ENCODE measurements around the gene ATP2A2.
"Not testable (repeated sequence)": the region's sequence is repeated elsewhere in the genome, so short reads cannot be mapped to it uniquely, and the experiment has no call there.

ATP2A2 gene

DNA sequence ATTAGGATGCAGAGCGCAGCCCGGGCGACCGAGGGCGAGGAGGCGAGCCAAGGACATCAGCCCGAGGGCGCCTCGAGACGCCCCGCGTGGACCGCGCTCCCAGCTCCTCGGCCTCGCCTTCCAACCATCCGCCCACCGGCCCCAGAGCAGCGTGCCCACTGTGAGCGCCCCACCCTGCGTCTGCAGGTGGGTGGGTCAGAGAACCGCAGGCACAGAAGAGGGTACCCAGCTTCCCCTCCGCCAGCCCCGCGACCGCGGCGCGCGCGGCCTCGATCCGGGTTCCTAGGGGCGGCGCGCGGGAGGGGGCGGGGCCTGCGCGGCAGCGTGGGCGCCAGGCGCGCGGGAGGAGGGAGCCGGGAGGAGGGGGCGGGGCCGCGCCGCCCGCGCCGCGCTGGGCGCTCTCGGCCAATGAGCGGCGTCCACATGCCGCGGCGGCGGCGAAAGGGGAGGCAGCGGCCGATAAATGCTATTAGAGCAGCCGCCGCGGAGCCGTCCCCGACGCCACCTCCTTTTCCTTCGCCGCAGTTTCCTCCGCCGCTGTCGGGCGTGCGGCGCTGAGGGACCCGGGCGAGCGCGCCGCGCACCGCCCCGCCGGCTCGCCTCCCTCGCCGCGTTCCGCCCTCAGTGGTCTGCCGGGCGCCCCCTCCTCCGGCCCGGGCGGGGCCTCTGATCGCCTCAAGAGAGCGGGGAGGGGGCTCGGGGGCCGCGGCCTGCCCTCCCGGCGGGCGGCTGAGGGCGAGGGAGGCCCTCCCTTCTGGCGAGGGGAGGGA lies at the start of gene ATP2A2:
Gene ATP2A2, plus strand, starts transcription at position 469 of the 770 bp plus-strand sequence. CDS start 543 bp downstream, outside the sequence.
- DNase-seq (ENCODE audit: extremely low read depth in 1 of 2, low read depth in 1 of 2): peak; percentile 74 to 77

DNA sequence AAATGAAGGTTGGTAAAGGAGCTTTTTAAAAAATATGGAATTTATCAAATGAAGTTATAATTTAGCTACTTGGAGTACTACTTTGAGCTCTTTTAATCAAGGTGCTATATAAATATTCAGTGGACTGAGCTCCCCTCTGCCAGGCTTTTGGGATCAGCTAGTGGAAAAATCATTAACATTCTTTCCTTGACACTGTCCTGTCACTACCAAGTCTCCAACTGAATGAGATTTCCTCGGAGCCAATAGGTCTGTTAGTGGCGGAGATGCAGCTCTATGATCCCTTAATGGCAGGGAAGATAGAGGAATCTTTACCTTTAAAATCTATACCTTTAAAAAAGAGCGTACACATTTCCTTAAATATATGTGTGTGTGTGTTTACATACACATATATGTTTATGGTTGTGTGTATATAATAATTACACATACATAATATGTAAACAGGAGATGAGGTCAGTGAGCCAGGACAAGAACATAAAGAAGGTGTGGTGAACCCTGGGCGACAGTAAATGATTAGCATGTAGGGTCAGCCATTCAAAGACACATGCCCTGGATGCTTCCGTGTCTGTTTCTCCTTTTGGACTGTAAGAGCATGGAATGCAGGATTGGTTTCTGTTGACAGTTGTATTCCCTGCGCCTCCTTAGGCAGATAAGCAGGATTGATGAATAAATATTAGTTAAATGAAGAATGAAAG lies 47.7 kb upstream of the ATP2A2 start:
- no peak for DNase-seq (ENCODE audit: extremely low read depth in 1 of 2, low read depth in 1 of 2)

DNA sequence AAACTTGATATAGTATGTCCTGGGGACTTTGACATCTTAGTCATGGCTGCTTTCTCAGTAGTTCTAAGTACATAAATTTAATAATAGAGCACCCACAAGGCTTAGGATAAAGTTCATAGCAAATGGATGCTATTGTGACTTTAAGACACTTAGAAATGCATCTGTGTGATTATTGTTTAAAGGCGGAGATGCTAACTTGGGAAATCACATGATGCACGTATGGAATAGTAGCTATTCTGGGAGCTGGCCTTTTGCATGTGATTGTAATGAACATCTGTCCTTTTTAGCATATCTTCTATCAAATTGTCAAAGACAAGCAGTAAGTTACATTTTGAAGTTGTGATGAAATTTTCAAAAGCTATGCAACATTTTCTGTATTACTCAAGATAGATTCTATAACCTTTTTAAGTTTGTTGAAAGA lies 46.7 kb upstream of the ATP2A2 start:
- DNase-seq (ENCODE audit: extremely low read depth in 1 of 2, low read depth in 1 of 2): no peak

DNA sequence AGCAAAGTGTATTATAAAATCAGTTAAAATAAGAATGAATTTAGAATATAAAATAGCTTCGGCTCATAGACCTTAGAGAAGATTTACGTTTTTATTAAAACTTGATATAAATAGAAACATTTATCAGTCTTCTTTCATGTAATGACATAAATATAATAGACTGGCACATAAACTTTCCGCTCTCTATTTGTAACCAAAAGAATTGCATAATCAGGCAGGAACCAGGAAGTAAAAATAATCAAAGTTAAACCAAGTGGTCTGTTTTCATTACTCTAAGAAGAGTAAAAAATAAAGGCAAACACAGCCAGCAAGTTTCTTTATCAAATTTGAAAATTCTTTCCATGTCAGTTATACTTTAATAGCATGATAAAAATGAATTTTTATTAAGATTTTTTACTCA lies 46.3 kb upstream of the ATP2A2 start:
- DNase-seq (ENCODE audit: extremely low read depth in 1 of 2, low read depth in 1 of 2): no peak

DNA sequence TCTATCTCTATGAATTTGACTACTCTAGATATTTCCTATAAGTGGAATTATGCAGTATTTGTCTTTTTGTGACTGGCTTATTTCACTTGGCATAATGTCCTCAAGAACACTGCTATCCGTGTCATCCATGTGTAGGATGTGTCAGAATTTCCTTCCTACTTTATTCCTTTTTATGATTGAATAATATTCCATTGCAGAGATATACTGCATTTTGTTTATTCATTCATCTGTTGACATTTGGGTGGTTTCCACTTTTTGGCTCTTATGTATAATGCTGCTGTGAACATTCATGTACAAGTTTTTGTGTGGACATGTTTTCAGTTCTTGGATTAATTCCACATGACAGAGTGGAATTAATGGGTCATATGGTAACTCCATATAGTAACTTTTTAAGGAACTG lies 45.7 kb upstream of the ATP2A2 start:
- DNase-seq (ENCODE audit: extremely low read depth in 1 of 2, low read depth in 1 of 2): no peak

DNA sequence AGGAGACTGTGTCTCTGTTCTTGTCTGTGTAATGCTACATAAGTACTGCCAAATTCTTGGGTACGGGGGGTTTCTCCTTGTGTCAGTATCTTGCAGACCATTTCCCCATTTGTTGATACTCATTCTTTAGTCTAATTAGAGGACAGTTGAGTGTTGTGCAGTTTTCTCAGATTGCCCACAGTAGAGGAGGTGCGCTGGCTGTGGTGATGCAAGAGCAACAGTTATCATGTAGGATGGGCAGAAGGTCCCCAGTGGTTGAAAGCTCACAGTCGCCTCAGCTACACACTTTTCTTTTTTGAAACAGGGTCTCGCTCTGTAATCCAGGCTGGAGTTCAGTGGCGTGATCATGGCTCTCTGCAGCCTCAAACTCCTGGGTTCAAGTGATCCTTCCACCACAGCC lies 37.8 kb upstream of the ATP2A2 start:
- no peak for DNase-seq (ENCODE audit: extremely low read depth in 1 of 2, low read depth in 1 of 2)

DNA sequence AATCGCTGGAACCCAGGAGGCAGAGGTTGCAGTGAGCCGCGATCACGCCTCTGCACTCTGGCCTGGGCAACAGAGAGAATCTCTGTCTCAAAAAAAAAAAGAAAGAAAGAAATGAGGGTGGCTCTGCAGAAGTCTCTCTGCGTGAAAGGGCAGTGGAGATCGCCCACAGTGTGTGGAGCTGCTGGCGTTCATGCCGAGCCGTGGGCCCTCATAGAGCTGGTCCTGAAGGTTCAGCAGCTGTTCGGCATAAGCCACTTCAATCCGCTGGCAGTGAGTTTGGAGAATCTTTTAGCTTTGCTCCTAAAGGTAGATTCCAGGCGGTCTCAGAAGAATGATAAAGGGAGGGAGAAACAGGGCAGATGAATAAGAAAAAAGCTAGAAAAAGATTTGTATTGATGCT lies 36.7 kb upstream of the ATP2A2 start:
- no peak for DNase-seq (ENCODE audit: extremely low read depth in 1 of 2, low read depth in 1 of 2)

DNA sequence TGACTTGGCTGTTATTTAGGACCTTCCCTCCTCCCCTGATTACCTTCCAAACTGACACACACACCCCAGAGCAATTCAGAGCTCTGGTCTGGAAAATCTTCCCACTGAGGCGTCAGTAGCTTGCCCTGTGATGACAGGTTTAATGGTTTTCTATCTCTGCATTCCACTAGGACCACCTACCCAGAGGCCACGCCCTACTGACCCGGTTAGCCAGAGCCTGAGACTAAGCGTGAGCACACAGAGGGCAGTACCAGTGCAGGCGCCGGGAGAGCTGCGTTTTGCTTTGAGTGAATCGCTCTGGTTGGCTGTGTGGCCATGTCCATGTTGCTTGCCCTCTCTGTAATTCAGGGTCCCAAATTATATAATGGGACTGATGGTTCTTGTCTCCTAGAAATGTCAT lies 36.2 kb upstream of the ATP2A2 start:
- no peak for DNase-seq (ENCODE audit: extremely low read depth in 1 of 2, low read depth in 1 of 2)

DNA sequence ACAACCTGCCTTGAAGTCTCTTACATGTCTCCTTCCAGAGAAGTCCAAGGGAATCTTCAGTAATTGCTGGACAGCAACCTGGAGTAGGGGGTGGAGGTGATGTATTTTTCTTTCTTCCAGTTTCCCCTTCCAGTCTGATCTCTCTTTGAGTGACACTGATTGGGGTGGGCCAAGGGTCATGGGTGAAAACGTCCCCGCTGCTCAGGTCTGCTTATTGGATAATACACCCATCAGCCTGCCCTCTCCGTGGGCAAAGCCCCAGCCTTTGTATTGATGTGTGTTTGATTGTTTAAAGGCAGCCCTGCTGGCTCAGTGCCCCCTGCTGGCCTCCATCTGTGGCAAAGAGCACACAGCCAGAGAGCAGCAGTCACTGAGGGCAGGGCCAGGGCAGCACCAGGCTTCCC lies 35.7 kb upstream of the ATP2A2 start:
- DNase-seq (ENCODE audit: extremely low read depth in 1 of 2, low read depth in 1 of 2): peak in 1 of 2 donors; percentile 8

DNA sequence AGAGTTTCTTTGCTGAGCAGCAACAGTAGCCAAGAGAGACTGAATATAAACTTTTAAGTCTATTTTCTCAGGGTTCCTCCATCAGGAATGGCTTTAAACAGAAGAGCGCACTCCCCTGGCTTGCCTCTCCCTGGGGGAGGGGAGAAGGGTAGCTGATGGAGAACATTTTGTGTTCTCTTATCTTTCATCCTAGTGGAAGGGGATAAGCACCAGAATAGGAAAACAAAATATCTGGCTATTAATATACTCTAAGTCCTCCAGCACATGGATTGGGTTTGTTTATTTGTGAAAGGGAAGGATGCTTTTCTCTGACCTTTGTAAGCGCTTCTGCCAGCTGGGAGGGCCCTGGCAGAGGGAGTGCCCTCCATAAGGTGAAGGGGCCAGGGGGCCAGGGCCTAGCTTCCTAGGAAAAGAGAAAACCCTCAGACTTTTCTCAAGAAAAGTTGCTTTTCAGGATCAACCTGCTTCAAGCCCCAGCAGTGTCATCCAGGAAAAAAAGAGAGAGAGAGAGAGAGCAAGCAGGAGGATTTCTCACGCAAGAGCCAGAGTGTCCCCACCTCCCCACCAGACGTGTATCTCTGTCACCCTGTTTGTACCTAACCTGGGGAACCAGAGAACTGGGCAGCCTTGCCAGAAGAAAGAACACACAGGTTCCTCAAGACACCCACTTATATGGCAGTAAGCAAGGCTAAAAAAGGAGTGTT lies 34.3 kb upstream of the ATP2A2 start:
- no peak for DNase-seq (ENCODE audit: extremely low read depth in 1 of 2, low read depth in 1 of 2)

DNA sequence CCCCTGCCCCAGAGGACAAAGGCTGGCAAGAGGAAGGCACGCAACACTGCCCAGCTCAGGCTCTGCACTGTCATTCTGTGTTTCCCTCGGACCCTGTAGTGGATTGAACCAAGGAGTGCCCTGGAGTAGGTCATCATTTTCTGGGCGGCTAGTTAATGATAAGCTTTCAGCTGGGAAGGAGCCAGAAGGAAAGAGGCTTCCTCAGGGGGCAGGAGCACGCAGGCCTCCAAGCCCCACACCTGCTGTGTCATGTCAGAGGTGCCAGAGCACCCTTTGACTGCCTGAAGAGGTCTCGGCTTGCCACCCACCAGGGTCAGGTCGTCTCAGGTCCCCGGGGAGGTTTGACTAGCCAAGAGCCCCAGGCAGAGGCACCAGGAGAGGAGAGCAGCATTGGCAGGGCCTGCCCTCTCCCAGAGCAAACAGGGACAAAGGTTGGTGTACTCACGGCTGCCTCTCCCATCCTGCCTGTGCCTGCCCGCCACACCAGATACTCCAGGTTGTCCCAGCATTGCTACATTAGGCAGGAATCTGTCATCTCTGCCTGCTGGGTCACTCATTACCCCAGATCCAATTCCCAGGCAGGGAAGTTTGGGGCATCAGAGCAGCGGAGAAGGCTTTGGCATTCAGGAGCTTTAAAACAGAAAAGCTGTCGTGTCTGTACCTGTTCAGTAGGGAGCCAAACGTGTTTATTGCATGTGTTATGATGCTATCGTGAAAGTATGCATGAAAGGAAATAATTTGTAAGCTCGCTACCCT lies 33.5 kb upstream of the ATP2A2 start:
- no peak for DNase-seq (ENCODE audit: extremely low read depth in 1 of 2, low read depth in 1 of 2)

DNA sequence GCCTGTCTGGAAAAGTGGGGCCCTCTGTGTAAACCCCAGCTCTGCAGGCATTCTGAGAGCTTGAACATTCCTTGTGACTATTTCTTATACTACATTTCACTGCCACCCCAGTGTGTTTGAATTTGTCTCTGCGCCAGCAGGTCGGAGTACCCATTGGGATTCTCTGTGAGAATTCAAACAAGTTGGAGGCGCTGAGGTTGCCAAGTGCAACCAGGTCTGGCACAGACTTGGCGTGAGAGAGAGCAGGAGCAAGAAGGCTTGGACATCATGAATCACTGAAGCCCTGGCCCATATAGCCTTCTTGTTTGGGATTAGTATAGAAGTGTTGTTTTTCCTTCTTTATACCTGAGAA lies 33.0 kb upstream of the ATP2A2 start:
- no peak for DNase-seq (ENCODE audit: extremely low read depth in 1 of 2, low read depth in 1 of 2)

DNA sequence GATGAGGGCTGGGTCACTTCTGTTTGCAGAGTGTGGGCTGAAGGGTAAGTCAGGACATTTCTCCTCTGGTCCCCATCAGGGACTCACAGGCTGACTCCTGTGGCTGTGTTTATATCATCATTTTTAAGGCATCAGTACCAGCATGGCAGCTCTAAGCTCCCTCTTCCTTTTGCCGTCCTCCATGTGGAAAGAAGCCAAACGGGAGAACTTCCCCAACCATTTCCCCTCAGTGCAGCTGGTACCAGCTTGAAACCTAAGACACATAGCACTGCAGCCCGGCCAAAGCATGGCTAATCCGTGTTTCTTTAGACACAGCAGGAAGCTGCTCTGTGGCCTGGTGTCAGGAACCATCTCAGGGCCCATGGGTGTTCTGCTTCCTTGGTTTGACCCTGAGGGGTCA lies 31.9 kb upstream of the ATP2A2 start:
- no peak for DNase-seq (ENCODE audit: extremely low read depth in 1 of 2, low read depth in 1 of 2)

DNA sequence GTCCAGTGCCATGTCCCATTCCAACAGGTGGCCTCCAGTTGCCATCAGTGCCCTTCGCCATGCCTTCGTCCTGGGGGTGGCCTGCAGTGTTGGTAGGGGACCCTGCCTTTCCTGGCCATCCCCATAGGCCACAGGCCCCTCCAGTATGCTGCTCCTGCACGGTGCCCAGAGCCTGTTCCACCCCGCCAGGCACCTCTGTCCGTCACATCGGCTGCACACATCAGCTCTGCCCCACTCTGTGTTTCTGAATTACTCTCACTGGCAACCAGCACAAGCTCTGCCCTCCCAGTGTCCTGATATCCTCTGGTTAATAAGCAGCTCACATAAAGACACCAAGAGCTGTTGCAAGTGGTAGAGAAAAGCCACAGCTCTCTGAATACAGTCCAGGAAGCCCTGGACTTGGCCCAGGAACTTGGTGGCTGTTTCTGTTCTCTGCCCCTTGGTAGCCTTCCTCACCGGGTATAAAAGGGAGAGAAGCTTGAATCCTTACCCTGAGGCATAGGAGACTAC lies 31.3 kb upstream of the ATP2A2 start:
- DNase-seq (ENCODE audit: extremely low read depth in 1 of 2, low read depth in 1 of 2): no peak

DNA sequence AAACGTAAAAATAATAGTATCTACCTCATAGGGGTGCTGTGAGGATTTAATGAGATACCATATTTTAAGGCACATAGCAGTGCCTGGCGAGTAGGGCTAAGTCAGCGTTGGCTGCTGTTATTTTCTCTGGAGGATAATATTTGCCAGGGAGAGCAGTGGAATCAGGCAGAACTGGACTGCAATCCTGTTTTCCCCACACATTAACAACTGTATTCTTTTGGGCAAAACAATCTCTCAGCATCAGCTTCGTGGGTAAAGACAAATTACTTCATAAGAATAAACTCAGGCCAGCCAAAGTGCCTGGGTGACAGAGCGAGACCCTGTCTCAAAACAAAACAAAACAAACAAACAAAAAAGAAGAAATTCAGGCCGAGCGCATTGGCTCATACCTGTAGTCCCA lies 29.7 kb upstream of the ATP2A2 start:
- DNase-seq (ENCODE audit: extremely low read depth in 1 of 2, low read depth in 1 of 2): no peak

DNA sequence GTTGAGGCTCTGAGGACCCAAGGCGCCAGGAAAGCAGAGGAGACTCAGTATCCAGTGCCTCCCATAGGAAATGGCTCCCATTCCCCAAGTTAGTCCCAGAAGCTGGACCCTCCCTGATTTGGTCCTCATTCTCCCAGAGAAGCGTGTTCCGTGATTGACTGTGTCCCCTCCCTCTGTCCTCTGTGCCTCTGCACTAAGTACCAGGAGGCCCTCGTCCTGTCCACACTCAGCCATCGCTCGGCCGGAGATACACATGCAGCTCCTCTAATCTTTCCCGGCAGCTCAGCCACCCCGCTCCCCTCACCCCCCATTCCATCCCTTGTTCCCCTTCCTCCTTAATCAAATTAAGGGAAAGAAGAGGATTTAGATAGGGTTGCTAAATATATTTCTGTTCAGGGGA lies 28.3 kb upstream of the ATP2A2 start:
- no peak for DNase-seq (ENCODE audit: extremely low read depth in 1 of 2, low read depth in 1 of 2)

DNA sequence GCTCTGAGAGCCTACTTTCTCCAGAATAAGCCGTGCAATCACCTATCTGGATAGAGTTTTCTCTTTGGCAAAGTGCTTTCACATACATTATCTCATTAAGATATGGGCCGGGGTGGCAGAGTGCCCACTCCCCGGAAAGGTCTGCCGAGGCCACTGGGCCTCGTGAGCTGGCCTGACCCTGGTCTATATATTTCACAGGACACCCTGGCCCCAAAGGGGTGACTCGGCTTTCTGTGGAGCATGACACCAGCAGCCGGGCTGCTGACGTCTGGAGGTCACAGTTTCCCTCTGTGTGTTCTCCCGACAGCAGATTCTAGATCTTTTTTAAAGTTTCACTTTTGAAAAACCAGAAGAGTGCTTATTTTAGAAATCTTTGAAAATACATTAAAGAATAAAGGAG lies 27.9 kb upstream of the ATP2A2 start:
- no peak for DNase-seq (ENCODE audit: extremely low read depth in 1 of 2, low read depth in 1 of 2)

DNA sequence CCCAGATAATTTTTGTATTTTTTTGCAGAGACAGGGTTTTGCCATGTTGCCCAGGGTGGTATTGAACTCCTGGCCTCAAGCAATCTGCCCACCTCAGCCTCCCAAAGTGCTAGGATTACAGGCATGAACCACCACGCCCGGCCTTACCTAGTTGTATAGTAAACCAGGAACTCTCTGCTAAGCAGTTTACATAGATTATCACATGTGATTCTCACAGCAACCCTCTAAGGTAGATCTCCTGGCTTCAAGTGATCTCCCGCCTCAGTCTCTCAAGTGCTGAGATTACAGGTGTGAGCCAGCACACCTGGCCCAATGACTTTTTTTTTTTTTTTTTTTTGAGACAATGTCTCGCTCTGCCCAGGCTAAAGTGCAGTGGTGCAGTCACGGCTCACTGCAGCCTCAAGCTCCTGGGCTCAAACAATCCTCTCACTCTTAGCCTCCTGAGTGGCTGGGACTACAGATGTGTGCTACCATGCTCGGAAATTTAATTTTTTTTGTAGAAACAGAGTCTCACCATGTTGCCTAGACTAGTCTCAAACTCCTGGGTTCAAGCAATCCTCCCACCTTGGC lies 26.0 kb upstream of the ATP2A2 start:
- no peak for DNase-seq (ENCODE audit: extremely low read depth in 1 of 2, low read depth in 1 of 2)

DNA sequence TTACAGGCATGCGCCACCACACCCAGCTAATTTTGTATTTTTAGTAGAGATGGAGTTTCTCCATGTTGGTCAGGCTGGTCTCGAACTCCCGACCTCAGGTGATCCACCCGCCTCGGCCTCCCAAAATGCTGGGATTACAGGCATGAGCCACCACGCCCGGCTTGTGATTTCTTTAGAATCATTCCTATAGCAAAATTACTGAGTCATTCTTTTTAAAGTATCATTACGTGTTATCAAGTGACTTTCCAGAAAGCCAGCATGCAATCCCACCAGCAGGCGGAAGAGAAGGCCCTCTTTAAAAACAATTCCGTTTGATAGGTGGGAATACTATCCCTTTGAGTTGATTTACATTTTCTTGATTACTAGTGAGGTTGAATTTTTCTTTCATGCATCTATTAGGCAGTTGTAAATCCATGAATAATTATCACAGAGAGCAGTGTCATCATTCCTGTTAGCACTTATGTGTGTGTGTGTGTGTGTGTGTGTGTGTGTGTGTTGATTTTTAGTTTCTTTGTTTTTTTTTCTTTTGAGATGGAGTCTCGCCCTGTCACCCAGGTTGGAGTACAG lies 25.1 kb upstream of the ATP2A2 start:
- not testable (repeated sequence) for DNase-seq (ENCODE audit: extremely low read depth in 1 of 2, low read depth in 1 of 2)

DNA sequence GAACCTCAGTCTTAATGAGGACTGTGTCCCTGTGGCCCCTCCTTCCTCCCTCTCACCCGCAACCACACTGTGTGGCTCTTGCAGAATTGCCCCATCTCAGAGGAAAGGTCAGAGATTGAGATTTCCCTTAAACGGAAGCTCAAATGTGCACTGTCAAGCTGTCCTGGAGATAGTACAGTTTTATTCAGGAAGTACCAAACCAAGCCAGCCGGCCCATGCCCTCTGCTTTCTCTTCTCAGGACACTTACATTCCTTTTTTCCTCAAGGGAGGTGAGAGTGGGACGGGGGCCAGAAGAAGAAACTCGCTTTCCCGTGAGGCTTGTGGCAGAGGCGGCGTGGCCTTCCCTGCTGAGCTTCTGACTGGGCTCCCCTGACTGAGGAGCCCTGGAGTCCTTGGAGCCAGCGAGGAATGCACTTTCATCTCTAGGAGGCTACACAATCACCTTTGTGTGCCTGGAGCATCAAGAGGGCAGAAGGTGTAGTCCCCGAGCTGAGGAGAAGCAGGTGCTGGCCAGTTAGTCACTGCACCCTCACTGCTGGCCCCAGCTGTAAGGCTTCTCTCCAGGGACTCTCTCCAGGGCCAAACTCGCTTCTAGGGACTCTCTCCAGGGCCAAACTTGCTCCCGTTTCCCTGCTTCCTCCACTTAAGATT lies 24.1 kb upstream of the ATP2A2 start:
- no peak for DNase-seq (ENCODE audit: extremely low read depth in 1 of 2, low read depth in 1 of 2)
